ENCODE data around the gene THOC6.

- no peak for TF ChIP-seq TAF1 (IDR thresholded peaks at IDR 0.05; ENCODE audit: low read depth, low read length)
- no peak for TF ChIP-seq POLR2A (IDR thresholded peaks at IDR 0.05; ENCODE audit: low read depth, low read length)
- no peak for TF ChIP-seq POU2F2 (IDR thresholded peaks at IDR 0.05; ENCODE audit: low read depth, low read length)
- TF ChIP-seq POLR2AphosphoS5 (IDR thresholded peaks at IDR 0.05; ENCODE audit: low read depth, low read length) = no peak
Observed at GRCh38 chr16:3008690-3009037, 15.2 kb upstream of the THOC6 start.

All from GM12891 (cell line).